ENCODE data around the gene ABL2.
"Not testable (repeated sequence)": the region's sequence is repeated elsewhere in the genome, so short reads cannot be mapped to it uniquely, and the experiment has no call there.

- TF ChIP-seq POLR2A (IDR thresholded peaks at IDR 0.05); CTCF (IDR thresholded peaks at IDR 0.05 in 4 of 5, conservative IDR thresholded peaks at IDR 0.05 in 1 of 5): not testable (repeated sequence)
Measured at GRCh38 chr1:179135168-179135567, 94.3 kb downstream of the ABL2 start.
